ENCODE results near the gene CDK9.

DNA sequence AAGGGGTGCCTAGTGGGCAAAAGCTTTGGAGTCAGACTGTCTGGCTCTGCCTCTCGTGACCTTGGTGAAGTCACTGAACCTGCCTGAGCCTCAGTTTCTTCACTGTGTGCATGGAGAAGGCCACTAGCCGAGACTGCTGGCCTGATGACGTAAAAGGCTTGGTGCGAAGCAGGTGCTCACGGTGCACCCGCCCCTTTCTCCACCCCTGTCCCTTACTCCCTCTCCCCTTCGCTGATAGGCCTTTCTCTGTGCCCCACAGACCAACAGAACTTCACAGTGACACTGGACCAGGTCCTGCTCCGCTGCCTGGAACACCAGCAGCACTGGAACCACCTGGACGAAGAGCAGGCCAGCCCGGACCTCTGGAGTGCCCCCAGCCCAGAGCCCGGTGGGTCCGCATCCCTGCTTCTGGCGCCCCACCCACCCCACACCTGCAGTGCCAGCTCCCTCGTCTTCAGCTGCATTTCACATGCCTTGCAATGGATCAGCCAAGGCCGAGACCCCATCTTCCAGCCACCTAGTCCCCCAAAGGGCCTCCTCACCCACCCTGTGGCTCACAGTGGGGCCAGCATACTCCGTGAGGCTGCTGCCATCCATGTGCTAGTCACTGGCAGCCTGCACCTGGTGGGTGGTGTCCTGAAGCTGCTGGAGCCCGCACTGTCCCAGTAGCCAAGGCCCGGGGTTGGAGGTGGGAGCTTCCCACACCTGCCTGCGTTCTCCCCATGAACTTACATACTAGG lies 27.3 kb downstream of the CDK9 start:
- TF ChIP-seq, protein P1, sequence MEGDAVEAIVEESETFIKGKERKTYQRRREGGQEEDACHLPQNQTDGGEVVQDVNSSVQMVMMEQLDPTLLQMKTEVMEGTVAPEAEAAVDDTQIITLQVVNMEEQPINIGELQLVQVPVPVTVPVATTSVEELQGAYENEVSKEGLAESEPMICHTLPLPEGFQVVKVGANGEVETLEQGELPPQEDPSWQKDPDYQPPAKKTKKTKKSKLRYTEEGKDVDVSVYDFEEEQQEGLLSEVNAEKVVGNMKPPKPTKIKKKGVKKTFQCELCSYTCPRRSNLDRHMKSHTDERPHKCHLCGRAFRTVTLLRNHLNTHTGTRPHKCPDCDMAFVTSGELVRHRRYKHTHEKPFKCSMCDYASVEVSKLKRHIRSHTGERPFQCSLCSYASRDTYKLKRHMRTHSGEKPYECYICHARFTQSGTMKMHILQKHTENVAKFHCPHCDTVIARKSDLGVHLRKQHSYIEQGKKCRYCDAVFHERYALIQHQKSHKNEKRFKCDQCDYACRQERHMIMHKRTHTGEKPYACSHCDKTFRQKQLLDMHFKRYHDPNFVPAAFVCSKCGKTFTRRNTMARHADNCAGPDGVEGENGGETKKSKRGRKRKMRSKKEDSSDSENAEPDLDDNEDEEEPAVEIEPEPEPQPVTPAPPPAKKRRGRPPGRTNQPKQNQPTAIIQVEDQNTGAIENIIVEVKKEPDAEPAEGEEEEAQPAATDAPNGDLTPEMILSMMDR (IDR thresholded peaks at IDR 0.05): no peak
- TF ChIP-seq POLR2A (IDR thresholded peaks at IDR 0.05) (no peak), POLR2AphosphoS5 (IDR thresholded peaks at IDR 0.05) (no peak)

Data from upper lobe of left lung (tissue), 4 donors.